Measurements from ENCODE around the gene THSD7A.

The THSD7A gene

DNA sequence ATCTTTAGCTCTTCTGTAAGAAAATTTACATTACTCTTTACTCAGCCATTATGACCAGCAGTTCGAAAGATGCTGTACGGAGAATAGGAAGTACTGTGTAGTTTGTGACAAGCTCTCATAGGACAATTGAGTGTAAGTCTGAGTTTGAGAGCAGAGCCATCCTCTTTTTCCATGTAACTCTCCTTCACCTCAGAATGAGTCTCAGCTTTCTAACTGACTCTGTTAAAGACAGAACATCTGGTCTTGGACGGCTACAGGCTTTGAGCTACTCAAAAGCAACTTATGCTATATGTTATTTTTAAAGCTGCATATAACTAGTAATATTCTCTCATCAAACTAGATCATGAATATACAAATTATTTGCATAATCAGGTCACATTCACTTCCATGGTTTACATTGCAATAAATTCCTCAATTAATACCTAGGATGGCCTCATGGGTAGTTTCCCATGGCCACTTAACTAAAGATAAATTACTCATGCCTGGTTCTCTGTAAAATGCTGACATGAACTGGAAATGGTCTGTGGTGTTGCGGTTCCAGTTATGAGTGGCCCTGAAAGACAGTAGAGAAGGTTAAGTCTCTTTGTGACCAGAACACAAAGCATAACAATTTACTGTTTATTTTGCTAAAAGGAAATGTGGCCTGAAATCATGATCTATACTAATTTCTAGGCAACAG is 499.7 kb downstream of the THSD7A start:
- H3K4me2 ChIP-seq (ENCODE audit: low read length): peak overlapping the region; percentile 12

GRCh38 chr7:11331128-11332102 is 500.6 kb downstream of the THSD7A start:
- H3K36me3 ChIP-seq (replicated peaks; ENCODE audit: low read depth, low read length): no peaks in the 10 kb centered on the region
- 0 out of 2 replicates have a peak overlapping the region, but pooled peaks have one; percentile 9 for H3K4me2 ChIP-seq (ENCODE audit: low read length)
- no peak overlapping the region for H3K27ac ChIP-seq (ENCODE audit: low read length)
- TF ChIP-seq EZH2phosphoT487 (IDR thresholded peaks at IDR 0.05; ENCODE audit: low read depth) (no peak), CTCF (IDR thresholded peaks at IDR 0.05; ENCODE audit: low read depth, low read length) (no peak; the same call in 1 of the 2 replicates)
- H3K4me1 ChIP-seq (ENCODE audit: low read length): peaks cover 20% of the 10 kb centered on the region
- no peaks in the 10 kb centered on the region for H3K9me3 ChIP-seq (ENCODE audit: insufficient read depth, low read length)
- no peak overlapping the region for H3K4me3 ChIP-seq (ENCODE audit: low read length)
- peaks cover 16% of the 10 kb centered on the region for H4K20me1 ChIP-seq (ENCODE audit: insufficient read depth, low read length)
- no peaks in the 10 kb centered on the region for H3K79me2 ChIP-seq (ENCODE audit: low read length)
- H3K27me3 ChIP-seq (ENCODE audit: low read depth, low read length): peaks cover 63% of the 10 kb centered on the region
- H3K9ac ChIP-seq (ENCODE audit: low read length): no peak overlapping the region
- no peak overlapping the region for H2AFZ ChIP-seq (ENCODE audit: low read depth, low read length)

More for the DNA sequence above, 499.7 kb downstream of the THSD7A start:
- Histone ChIP-seq H3K36me3 (replicated peaks; ENCODE audit: low read depth, low read length) (no peaks in the 10 kb centered on the region), H2AFZ (ENCODE audit: low read depth, low read length) (no peak overlapping the region), H3K27ac (ENCODE audit: low read length) (no peak overlapping the region), H3K4me1 (ENCODE audit: low read length) (peaks cover 20% of the 10 kb centered on the region), H3K27me3 (ENCODE audit: low read depth, low read length) (peaks cover 65% of the 10 kb centered on the region), H3K9me3 (ENCODE audit: insufficient read depth, low read length) (no peaks in the 10 kb centered on the region), H3K4me3 (ENCODE audit: low read length) (no peak overlapping the region), H4K20me1 (ENCODE audit: insufficient read depth, low read length) (peaks cover 16% of the 10 kb centered on the region), H3K79me2 (ENCODE audit: low read length) (no peaks in the 10 kb centered on the region), H3K9ac (ENCODE audit: low read length) (no peak overlapping the region)
- TF ChIP-seq CTCF (IDR thresholded peaks at IDR 0.05; ENCODE audit: low read depth, low read length): no peak
- TF ChIP-seq EZH2phosphoT487 (IDR thresholded peaks at IDR 0.05; ENCODE audit: low read depth): peak; percentile 76; the same call in 1 of the 2 replicates

DNA sequence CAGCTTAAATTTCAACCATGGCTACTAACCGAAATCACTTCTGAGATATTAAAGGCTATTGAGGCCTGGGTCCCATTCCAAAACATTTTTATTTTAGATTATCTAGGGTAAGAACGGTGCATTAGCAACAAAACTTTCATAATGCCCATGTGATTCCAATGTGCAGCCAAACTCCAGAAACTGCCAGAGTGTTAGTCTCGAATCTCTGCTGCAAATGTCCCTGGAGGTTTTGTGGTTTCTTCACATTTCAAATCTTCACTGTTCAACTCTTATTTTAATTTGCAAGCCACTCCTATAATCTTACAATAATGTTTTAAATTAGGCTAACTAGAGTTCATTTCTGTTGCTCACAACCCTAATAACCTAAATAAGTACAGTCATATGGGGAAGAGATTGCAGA is 501.3 kb downstream of the THSD7A start:
- Histone ChIP-seq H3K9me3 (ENCODE audit: insufficient read depth, low read length) (no peaks in the 10 kb centered on the region), H3K4me3 (ENCODE audit: low read length) (no peak overlapping the region), H3K4me1 (ENCODE audit: low read length) (peaks cover 20% of the 10 kb centered on the region), H3K4me2 (ENCODE audit: low read length) (no peak overlapping the region), H3K27me3 (ENCODE audit: low read depth, low read length) (peaks cover 58% of the 10 kb centered on the region), H3K27ac (ENCODE audit: low read length) (no peak overlapping the region), H3K79me2 (ENCODE audit: low read length) (no peaks in the 10 kb centered on the region), H3K36me3 (replicated peaks; ENCODE audit: low read depth, low read length) (no peaks in the 10 kb centered on the region), H4K20me1 (ENCODE audit: insufficient read depth, low read length) (peaks cover 16% of the 10 kb centered on the region), H2AFZ (ENCODE audit: low read depth, low read length) (no peak overlapping the region), H3K9ac (ENCODE audit: low read length) (no peak overlapping the region)
- TF ChIP-seq CTCF (IDR thresholded peaks at IDR 0.05; ENCODE audit: low read depth, low read length) (no peak), EZH2phosphoT487 (IDR thresholded peaks at IDR 0.05; ENCODE audit: low read depth) (no peak)

- Histone ChIP-seq H3K27me3 (ENCODE audit: low read depth, low read length) (peaks cover 55% of the 10 kb centered on the region), H3K4me3 (ENCODE audit: low read length) (no peak overlapping the region), H3K9me3 (ENCODE audit: insufficient read depth, low read length) (no peaks in the 10 kb centered on the region), H3K27ac (ENCODE audit: low read length) (no peak overlapping the region), H4K20me1 (ENCODE audit: insufficient read depth, low read length) (peaks cover 16% of the 10 kb centered on the region), H2AFZ (ENCODE audit: low read depth, low read length) (no peak overlapping the region), H3K79me2 (ENCODE audit: low read length) (no peaks in the 10 kb centered on the region), H3K36me3 (replicated peaks; ENCODE audit: low read depth, low read length) (no peaks in the 10 kb centered on the region), H3K9ac (ENCODE audit: low read length) (no peak overlapping the region), H3K4me1 (ENCODE audit: low read length) (peaks cover 20% of the 10 kb centered on the region), H3K4me2 (ENCODE audit: low read length) (no peak overlapping the region)
- TF ChIP-seq CTCF (IDR thresholded peaks at IDR 0.05; ENCODE audit: low read depth, low read length) (no peak), EZH2phosphoT487 (IDR thresholded peaks at IDR 0.05; ENCODE audit: low read depth) (no peak)
Observed at GRCh38 chr7:11330208-11330607, 501.8 kb downstream of the THSD7A start.
